ENCODE measurements around the gene TGM6. TPM values are rescaled to one million over a fixed set of nuclear protein-coding genes. Genes with fewer than 3 reads are reported as not detected.

The TGM6 gene
- total RNA-seq, 4 donors from 2014 or later, result 0.65 TPM; not detected in 3

GRCh38 chr20:2390951-2391675 is 10.4 kb downstream of the TGM6 start:
- DNase-seq (ENCODE audit: low spot score in 2 of 2), result peak in 1 of 2 donors; percentile 52
- intact Hi-C loops (cut with DNase I; ENCODE audit: low total_unique reads), result no loop called here
- no peak for TF ChIP-seq CTCF (IDR thresholded peaks at IDR 0.05)
- no peak for TF ChIP-seq POLR2A (IDR thresholded peaks at IDR 0.05)
- no peak overlapping the region for H3K4me3 ChIP-seq (ENCODE audit: low read depth, poor library complexity, severe bottlenecking)
- WGBS, 2 donors, result 69 to 70% methylated on average over 7 of the region's 7 CpGs

GRCh38 chr20:2394411-2395055 is 13.8 kb downstream of the TGM6 start:
- intact Hi-C loops (cut with DNase I; ENCODE audit: low total_unique reads), result no loop called here
- TF ChIP-seq CTCF (IDR thresholded peaks at IDR 0.05), result no peak
- TF ChIP-seq POLR2A (IDR thresholded peaks at IDR 0.05), result no peak

GRCh38 chr20:2395136-2395535 is 14.4 kb downstream of the TGM6 start:
- H3K4me3 ChIP-seq (ENCODE audit: low read depth, poor library complexity, severe bottlenecking), result no peak overlapping the region

More at GRCh38 chr20:2394411-2395055, 13.8 kb downstream of the TGM6 start:
- peak in 1 of 2 donors; percentile 78 for DNase-seq (ENCODE audit: low spot score in 2 of 2)
- no peak overlapping the region for H3K4me3 ChIP-seq (ENCODE audit: low read depth, poor library complexity, severe bottlenecking)
- WGBS, 2 donors, result 81 to 89% methylated on average over 8 to 12 of the region's 12 CpGs

GRCh38 chr20:2396241-2396814 is 15.6 kb downstream of the TGM6 start:
- intact Hi-C loops (cut with DNase I; ENCODE audit: low total_unique reads), result no loop called here
- TF ChIP-seq CTCF (IDR thresholded peaks at IDR 0.05), result no peak
- TF ChIP-seq POLR2A (IDR thresholded peaks at IDR 0.05), result no peak
- DNase-seq (ENCODE audit: low spot score in 2 of 2), result peak in 1 of 2 donors; percentile 52
- H3K4me3 ChIP-seq (ENCODE audit: low read depth, poor library complexity, severe bottlenecking), result no peak overlapping the region
- 85 to 86% methylated on average over 8 to 14 of the region's 14 CpGs for WGBS, 2 donors

More at GRCh38 chr20:2395136-2395535, 14.4 kb downstream of the TGM6 start:
- intact Hi-C loops (cut with DNase I; ENCODE audit: low total_unique reads), result no loop called here
- TF ChIP-seq POLR2A (IDR thresholded peaks at IDR 0.05), result no peak
- no peak for TF ChIP-seq CTCF (IDR thresholded peaks at IDR 0.05)
- DNase-seq (ENCODE audit: low spot score in 2 of 2), result peak in 1 of 2 donors; percentile 74
- 69 to 84% methylated on average over 9 of the region's 9 CpGs for WGBS, 2 donors

- no peak overlapping the region for H3K4me3 ChIP-seq (ENCODE audit: low read depth, poor library complexity, severe bottlenecking)
- no peak for TF ChIP-seq POLR2A (IDR thresholded peaks at IDR 0.05)
- TF ChIP-seq CTCF (IDR thresholded peaks at IDR 0.05), result no peak
- DNase-seq (ENCODE audit: low spot score in 2 of 2), result peak in 1 of 2 donors; percentile 58
- WGBS, 2 donors, result 86 to 93% methylated on average over 8 of the region's 8 CpGs
- intact Hi-C loops (cut with DNase I; ENCODE audit: low total_unique reads), result no loop called here
Observed at GRCh38 chr20:2397091-2397490, 16.4 kb downstream of the TGM6 start.

Data from lower leg skin (tissue), 4 donors.